ENCODE results near the gene MED12L. TPM values are rescaled to one million over a fixed set of nuclear protein-coding genes. Genes with fewer than 3 reads are reported as not detected.

MED12L gene
- polyA plus RNA-seq, 1 of the 3 experiments (the other 2 are of a cell fraction) = 0.03 TPM

DNA sequence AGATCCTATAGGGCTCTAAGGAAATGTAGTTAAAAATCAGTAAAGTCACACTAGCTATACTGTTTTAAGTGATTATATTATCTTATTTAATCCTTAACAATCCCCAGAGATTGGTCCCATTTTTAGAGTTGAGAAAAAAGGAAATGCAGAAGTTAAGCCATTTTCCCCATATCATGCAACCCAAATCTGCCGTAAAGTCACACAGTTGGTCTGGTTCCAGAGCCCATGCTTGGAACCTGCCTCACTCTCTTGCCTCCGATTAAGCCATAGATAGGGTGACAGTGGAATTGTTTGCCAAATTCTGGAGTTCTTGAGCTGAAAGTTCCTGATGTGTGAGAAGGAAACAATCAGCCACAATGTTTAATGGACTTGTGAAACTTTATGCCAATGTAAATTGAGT is 246.2 kb downstream of the MED12L start:
- H3K79me2 ChIP-seq (ENCODE audit: insufficient read depth) = no peaks in the 10 kb centered on the region
- 0 out of 2 replicates have a peak, but pooled peaks cover 6% of the 10 kb centered on the region for H3K27me3 ChIP-seq (ENCODE audit: insufficient read depth)
- no peaks in the 10 kb centered on the region for H4K20me1 ChIP-seq (ENCODE audit: insufficient read depth)
- no peak overlapping the region for H3K4me3 ChIP-seq (ENCODE audit: low read depth in 2 of 2, low read length in 1 of 2)
- H3K4me1 ChIP-seq (ENCODE audit: control insufficient read depth in 1 of 2, insufficient read depth in 2 of 2, low read depth in 1 of 2, low read length in 1 of 2) = no peaks in the 10 kb centered on the region
- H3K9me3 ChIP-seq = no peaks in the 10 kb centered on the region
- no peaks in the 10 kb centered on the region; the same call in 1 of the 2 replicates for H3K9me2 ChIP-seq
- 72% methylated on average over 2 of the region's 2 CpGs for WGBS (ENCODE audit: low lambda C conversion rate)
- no peak overlapping the region for H3K27ac ChIP-seq (ENCODE audit: low read depth in 2 of 2, low read length in 1 of 2)
- H3K9ac ChIP-seq = no peak overlapping the region
- H3K4me2 ChIP-seq = no peak overlapping the region
- no peak overlapping the region for H2AFZ ChIP-seq (ENCODE audit: low read depth)
- H3K36me3 ChIP-seq (replicated peaks in 1 of 2; ENCODE audit: control insufficient read depth in 1 of 2, insufficient read depth in 2 of 2, low read length in 1 of 2) = no peaks in the 10 kb centered on the region
- H3F3A ChIP-seq (replicated peaks; ENCODE audit: insufficient read depth) = no peaks in the 10 kb centered on the region
- ChIA-PET POLR2A (no interaction called here), CTCF (no interaction called here)
- TF ChIP-seq GABPA (IDR thresholded peaks at IDR 0.05; ENCODE audit: low read depth) (no peak), SMC3 (IDR thresholded peaks at IDR 0.05; ENCODE audit: low read depth, low read length) (no peak), MXI1 (IDR thresholded peaks at IDR 0.05; ENCODE audit: low read depth, low read length) (no peak), ELF1 (IDR thresholded peaks at IDR 0.05) (no peak)
- DNase-seq = no peak

DNA sequence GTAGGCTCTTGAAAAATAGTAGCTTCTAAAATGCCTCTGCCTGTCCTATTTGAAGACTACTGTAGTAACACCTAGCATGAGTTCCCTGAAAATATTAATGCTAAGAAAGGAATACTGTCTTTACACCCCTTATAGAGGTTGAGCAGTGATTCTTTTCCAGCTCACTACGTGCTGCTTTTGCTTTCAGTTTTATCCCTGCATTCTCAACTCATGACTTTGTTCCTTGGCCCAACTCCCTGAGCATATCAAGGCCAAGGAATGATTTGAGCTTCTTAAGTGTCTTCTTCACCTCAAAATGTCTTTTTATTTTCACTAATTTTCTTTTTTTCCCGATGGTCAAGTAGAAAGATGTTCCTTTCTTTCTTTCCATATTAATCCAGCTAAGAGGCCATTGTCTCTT is 260.4 kb downstream of the MED12L start:
- H3F3A ChIP-seq (replicated peaks; ENCODE audit: insufficient read depth) = no peaks in the 10 kb centered on the region
- H3K4me3 ChIP-seq (ENCODE audit: low read depth in 2 of 2, low read length in 1 of 2) = peak overlapping the region in 1 of 2 experiments; percentile 23; a peak in 2 of 4 replicates
- no peaks in the 10 kb centered on the region for H4K20me1 ChIP-seq (ENCODE audit: insufficient read depth)
- no peak overlapping the region for H3K9ac ChIP-seq
- CTCF ChIA-PET = interaction anchor here (1.1 to 1.3 kb wide), 3 partner anchors 12 to 21 kb away, joined by 3 read pairs; no protein-coding TSS in a partner anchor
- peaks cover 0 to 2% of the 10 kb centered on the region in 2 experiments; a peak in 2 of 4 replicates for H3K4me1 ChIP-seq (ENCODE audit: control insufficient read depth in 1 of 2, insufficient read depth in 2 of 2, low read depth in 1 of 2, low read length in 1 of 2)
- no peak for DNase-seq
- H3K27ac ChIP-seq (ENCODE audit: low read depth in 2 of 2, low read length in 1 of 2) = no peak overlapping the region
- H2AFZ ChIP-seq (ENCODE audit: low read depth) = no peak overlapping the region
- H3K27me3 ChIP-seq (ENCODE audit: insufficient read depth) = peaks cover 9% of the 10 kb centered on the region; the same call in 1 of the 2 replicates
- 23% methylated on average over 2 of the region's 2 CpGs for WGBS (ENCODE audit: low lambda C conversion rate)
- no peaks in the 10 kb centered on the region for H3K9me3 ChIP-seq
- TF ChIP-seq NFIC (IDR thresholded peaks at IDR 0.05; ENCODE audit: borderline replicate concordance) (peak; percentile 7; the same call in 1 of the 2 replicates), MXI1 (IDR thresholded peaks at IDR 0.05; ENCODE audit: low read depth, low read length) (no peak)
- no peaks in the 10 kb centered on the region for H3K79me2 ChIP-seq (ENCODE audit: insufficient read depth)
- H3K9me2 ChIP-seq = no peaks in the 10 kb centered on the region
- POLR2A ChIA-PET = no interaction called here
- H3K36me3 ChIP-seq (replicated peaks in 1 of 2; ENCODE audit: control insufficient read depth in 1 of 2, insufficient read depth in 2 of 2, low read length in 1 of 2) = no peaks in the 10 kb centered on the region
- peak overlapping the region; percentile 26; the same call in 1 of the 2 replicates for H3K4me2 ChIP-seq

DNA sequence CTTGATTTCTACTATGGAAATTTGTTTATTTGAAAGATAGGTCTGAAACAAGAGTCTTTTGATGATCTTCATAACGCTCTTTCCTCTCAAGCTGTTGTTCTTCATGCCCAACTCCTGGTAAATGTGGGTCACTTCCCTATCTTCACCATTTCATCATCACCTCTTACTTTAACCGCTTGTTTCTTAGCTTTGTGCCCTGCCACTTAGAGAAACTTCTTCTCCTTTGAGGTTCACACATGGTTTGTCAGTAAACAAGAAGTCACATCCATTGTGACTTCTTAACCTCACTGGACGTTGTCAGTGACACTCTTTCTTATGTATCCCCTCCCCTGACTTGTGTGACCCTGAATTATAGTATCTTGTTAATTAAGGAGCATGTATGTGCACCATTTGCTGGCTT is 260.8 kb downstream of the MED12L start:
- POLR2A ChIA-PET = no interaction called here
- TF ChIP-seq ELF1 (IDR thresholded peaks at IDR 0.05) (no peak), FOXJ3 (CRISPR knock-in tag; IDR thresholded peaks at IDR 0.05) (no peak)
- 51% methylated on average over 3 of the region's 3 CpGs for WGBS (ENCODE audit: low lambda C conversion rate)

More for the DNA sequence above, 260.8 kb downstream of the MED12L start:
- CTCF ChIA-PET = interaction anchor here (1.1 to 1.3 kb wide), 3 partner anchors 12 to 21 kb away, joined by 3 read pairs; no protein-coding TSS in a partner anchor
- H3K27me3 ChIP-seq (ENCODE audit: insufficient read depth) = peaks cover 9% of the 10 kb centered on the region; the same call in 1 of the 2 replicates
- H3K9me3 ChIP-seq = no peaks in the 10 kb centered on the region
- peaks cover 0 to 2% of the 10 kb centered on the region in 2 experiments; a peak in 1 of 4 replicates for H3K4me1 ChIP-seq (ENCODE audit: control insufficient read depth in 1 of 2, insufficient read depth in 2 of 2, low read depth in 1 of 2, low read length in 1 of 2)
- H3K27ac ChIP-seq (ENCODE audit: low read depth in 2 of 2, low read length in 1 of 2) = no peak overlapping the region
- H3K79me2 ChIP-seq (ENCODE audit: insufficient read depth) = no peaks in the 10 kb centered on the region
- no peaks in the 10 kb centered on the region for H3F3A ChIP-seq (replicated peaks; ENCODE audit: insufficient read depth)
- H3K9me2 ChIP-seq = no peaks in the 10 kb centered on the region
- no peak for DNase-seq
- no peak overlapping the region for H2AFZ ChIP-seq (ENCODE audit: low read depth)
- H3K4me2 ChIP-seq = no peak overlapping the region
- no peak overlapping the region for H3K9ac ChIP-seq
- H3K4me3 ChIP-seq (ENCODE audit: low read depth in 2 of 2, low read length in 1 of 2) = no peak overlapping the region
- H3K36me3 ChIP-seq (replicated peaks in 1 of 2; ENCODE audit: control insufficient read depth in 1 of 2, insufficient read depth in 2 of 2, low read length in 1 of 2) = no peaks in the 10 kb centered on the region
- no peaks in the 10 kb centered on the region for H4K20me1 ChIP-seq (ENCODE audit: insufficient read depth)

Data from SK-N-SH (cell line).